Choroid plexus epithelial cell (primary cell): ENCODE measurements around the gene UBE2F.

Experiments used
- DNase-seq: peaks from one replicate; pipeline ENCODE4 v3.0.0-alpha.2; 2010; ENCODE audit warnings: low read depth
- H3K4me3 ChIP-seq: 2 replicates; pipeline ENCODE4 v1.5.1; 2011; ENCODE audit warnings: low read depth, mild to moderate bottlenecking, control low read depth, low read length, moderate library complexity
- TF ChIP-seq, protein P1 (sequence below): conservative IDR thresholded peaks from 2 replicates; pipeline ENCODE4 v1.5.1; 2011; ENCODE audit warnings: low read depth, mild to moderate bottlenecking, control low read depth, inconsistent platforms, low read length, moderate library complexity

Gene UBE2F

DNA sequence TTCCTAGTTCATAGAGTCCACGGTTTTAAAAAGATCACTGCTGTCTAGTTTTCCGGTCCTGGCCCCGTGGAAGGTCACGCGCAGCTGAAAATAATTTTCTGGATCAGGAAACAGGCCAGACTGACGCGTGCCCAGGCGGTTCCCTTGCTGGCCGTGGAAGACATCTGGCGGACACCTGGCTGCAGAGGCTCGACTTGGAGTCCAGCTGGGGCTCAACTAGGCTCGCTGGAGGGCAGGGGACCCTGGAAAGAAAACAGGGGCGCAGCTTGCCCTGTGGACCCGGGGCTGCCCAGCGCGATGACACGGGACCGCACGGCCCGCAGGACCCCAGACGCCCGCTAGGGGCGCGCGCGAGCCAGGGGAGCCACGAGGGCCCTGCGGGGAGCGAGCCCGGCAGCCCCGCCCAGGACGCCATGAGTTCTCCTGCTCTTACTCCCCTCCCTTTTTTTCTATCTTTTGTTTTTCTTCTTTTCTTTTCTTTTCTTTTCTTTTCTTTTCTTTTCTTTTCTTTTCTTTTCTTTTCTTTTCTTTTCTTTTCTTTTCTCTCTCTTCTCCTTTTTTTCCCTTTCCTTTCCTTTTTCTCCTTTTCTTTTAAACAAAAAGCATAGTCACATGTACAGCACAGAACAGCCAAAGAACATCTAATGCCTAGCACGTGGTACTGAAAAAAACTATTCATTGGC, 43.2 kb upstream of the UBE2F start:
- H3K4me3 ChIP-seq: peak overlapping the region; percentile 45
- peak; percentile 66 for DNase-seq
- TF ChIP-seq, protein P1, sequence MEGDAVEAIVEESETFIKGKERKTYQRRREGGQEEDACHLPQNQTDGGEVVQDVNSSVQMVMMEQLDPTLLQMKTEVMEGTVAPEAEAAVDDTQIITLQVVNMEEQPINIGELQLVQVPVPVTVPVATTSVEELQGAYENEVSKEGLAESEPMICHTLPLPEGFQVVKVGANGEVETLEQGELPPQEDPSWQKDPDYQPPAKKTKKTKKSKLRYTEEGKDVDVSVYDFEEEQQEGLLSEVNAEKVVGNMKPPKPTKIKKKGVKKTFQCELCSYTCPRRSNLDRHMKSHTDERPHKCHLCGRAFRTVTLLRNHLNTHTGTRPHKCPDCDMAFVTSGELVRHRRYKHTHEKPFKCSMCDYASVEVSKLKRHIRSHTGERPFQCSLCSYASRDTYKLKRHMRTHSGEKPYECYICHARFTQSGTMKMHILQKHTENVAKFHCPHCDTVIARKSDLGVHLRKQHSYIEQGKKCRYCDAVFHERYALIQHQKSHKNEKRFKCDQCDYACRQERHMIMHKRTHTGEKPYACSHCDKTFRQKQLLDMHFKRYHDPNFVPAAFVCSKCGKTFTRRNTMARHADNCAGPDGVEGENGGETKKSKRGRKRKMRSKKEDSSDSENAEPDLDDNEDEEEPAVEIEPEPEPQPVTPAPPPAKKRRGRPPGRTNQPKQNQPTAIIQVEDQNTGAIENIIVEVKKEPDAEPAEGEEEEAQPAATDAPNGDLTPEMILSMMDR: peak; percentile 62

DNA sequence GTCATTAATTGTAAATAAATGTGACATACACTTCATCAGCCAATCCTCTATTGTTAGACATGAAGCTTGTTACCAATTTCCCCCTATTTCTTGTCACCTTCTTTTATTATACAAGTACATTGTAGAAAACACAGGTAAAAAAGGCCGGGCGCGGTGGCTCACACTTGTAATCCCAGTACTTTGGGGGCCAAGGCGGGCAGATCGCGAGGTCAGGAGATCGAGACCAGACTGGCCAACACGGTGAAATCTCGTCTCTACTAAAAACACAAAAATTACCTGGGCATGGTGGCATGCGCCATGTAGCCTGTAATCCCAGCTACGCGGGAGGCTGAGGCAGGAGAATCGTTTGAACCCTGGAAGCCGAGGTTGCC, 42.7 kb upstream of the UBE2F start:
- DNase-seq: no peak
- no peak overlapping the region for H3K4me3 ChIP-seq
- TF ChIP-seq, protein P1: no peak

DNA sequence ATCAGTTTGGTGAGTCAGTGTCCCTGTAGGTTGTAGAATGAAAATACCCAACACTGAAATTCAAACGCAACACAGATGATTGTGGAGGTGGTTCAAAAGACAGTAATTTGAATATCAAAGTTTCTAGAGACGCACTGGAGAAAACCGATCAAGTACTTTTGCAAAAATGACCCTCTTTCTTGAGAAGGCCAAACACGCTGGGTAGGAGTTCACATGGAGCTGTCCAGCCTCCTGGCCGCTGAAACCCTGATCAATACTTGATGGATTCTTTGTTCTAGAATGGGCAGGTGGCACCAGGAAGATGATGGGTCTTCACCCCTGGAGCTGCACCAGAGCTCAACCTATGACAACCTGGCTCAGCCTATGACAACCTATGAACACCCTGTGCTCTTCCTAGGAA, 39.7 kb upstream of the UBE2F start:
- no peak overlapping the region for H3K4me3 ChIP-seq
- peak; percentile 8 for DNase-seq
- TF ChIP-seq, protein P1: no peak

DNA sequence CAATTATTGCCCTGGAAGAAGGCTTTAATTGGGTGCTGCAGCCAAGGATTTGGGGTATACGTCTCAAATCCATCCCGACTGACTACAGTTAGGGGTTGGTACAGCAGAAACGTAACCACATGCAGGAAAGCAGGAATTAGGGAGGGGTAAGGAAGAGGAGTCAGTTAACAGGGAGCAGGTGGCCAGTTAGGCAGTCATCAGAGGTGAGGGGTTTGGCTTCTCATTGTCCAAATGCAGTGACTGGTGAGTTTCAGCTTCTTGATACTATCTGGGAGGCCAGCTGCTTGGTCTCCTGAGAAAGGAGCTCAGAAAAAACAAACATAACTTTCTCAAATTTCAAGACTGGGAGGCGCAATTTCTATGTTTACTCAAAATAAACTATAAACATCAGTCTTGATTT, 38.8 kb upstream of the UBE2F start:
- TF ChIP-seq, protein P1: no peak
- H3K4me3 ChIP-seq: no peak overlapping the region
- DNase-seq: no peak

DNA sequence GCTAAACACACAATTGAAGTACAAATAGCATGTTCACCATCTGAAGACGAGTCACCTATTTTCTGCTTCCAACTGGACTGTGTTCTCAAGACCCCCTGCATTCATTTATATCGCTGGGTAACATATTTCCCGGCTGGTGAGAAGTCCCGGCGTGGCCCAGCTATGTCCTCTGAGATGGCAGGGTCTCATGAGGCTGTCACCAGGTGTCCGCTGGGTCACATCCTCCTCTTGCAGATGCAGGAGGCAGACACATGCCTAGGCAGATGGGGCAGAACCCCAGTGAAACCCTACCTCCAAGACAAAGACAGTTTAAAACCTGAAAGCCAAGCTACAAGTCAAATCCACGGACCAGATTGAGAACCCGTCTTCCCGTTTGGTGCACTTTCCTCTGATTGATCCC, 36.8 kb upstream of the UBE2F start:
- no peak overlapping the region for H3K4me3 ChIP-seq
- TF ChIP-seq, protein P1: no peak
- DNase-seq: no peak

DNA sequence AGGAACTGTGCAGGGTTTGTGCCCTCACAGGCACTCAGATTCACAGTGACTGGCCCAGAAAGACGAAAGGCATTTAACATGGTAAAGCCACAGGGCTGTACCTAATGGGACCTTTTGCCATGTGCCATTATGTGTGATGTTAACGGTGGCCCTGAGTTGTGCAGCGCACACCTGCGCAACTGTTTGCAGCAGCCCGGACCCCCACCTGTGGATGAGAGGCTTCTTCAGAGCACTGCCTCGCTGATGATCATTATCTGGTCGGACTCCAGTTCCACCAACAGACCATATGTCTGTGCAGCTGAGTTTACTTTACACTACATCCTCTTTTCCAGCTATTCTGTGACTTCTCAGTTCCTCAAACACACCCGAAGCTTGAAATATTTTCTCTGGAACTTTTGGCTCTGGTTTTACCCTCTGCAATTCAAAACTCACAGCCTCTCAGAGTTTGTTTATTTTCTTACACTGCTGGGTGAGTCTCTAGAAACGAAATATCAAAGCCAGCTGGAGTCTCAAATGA, 35.6 kb upstream of the UBE2F start:
- TF ChIP-seq, protein P1: no peak
- peak; percentile 70 for DNase-seq
- no peak overlapping the region for H3K4me3 ChIP-seq

DNA sequence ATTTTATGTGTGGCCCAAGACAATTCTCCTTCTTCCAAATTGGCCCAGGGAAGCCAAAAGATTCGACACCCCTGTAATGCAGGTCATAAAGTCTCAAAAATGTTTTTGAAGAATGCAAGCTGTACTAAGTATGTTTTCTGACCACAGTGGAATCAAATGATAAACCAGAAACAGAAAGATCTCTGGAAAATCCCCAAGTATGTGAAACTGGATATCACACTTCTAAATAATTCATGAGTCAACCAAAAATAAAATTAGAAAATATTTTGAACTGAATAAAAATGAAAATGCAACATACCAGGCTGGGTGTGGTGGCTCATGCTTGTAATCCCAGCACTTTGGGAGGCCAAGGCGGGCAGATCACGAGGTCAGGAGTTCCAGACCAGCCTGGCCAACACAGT, 34.1 kb upstream of the UBE2F start:
- peak; percentile 88 for DNase-seq

More for the DNA sequence above, 34.1 kb upstream of the UBE2F start:
- no peak overlapping the region for H3K4me3 ChIP-seq
- TF ChIP-seq, protein P1: no peak
